ENCODE data around the gene LSAMP.

DNA sequence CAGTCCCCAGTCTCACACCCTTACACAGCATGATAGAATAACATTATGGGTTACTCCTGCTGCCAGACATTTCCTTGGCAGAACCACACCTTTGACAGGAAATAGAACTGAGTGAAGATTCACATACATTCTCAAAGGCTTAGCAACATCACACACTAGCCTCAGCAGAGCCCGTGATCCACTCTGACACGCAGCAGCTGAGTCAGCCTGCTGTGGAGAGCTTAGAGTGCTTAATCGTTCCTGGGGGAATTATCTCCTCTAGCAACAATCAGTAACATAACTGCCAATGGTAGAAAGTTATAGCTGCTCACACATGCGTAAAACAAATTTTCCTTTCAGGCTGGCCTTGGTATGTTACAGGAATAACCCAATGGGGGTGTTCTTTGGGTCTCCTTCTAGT, 439.9 kb downstream of the LSAMP start:
- TF ChIP-seq, protein P1, sequence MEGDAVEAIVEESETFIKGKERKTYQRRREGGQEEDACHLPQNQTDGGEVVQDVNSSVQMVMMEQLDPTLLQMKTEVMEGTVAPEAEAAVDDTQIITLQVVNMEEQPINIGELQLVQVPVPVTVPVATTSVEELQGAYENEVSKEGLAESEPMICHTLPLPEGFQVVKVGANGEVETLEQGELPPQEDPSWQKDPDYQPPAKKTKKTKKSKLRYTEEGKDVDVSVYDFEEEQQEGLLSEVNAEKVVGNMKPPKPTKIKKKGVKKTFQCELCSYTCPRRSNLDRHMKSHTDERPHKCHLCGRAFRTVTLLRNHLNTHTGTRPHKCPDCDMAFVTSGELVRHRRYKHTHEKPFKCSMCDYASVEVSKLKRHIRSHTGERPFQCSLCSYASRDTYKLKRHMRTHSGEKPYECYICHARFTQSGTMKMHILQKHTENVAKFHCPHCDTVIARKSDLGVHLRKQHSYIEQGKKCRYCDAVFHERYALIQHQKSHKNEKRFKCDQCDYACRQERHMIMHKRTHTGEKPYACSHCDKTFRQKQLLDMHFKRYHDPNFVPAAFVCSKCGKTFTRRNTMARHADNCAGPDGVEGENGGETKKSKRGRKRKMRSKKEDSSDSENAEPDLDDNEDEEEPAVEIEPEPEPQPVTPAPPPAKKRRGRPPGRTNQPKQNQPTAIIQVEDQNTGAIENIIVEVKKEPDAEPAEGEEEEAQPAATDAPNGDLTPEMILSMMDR (IDR thresholded peaks at IDR 0.05) = no peak
- TF ChIP-seq POLR2A (IDR thresholded peaks at IDR 0.05) (no peak), EP300 (IDR thresholded peaks at IDR 0.05) (no peak), POLR2AphosphoS5 (IDR thresholded peaks at IDR 0.05) (no peak)
